Raji (cell line): ENCODE results near the gene FCER1G.

Experiments
- POLR2A ChIP-seq: IDR thresholded peaks from 2 replicates; pipeline ENCODE4 v1.6.1; 2011; ENCODE audit warnings: low read depth, low read length, control low read depth; ENCODE audit not compliant: insufficient read depth

Gene FCER1G

DNA sequence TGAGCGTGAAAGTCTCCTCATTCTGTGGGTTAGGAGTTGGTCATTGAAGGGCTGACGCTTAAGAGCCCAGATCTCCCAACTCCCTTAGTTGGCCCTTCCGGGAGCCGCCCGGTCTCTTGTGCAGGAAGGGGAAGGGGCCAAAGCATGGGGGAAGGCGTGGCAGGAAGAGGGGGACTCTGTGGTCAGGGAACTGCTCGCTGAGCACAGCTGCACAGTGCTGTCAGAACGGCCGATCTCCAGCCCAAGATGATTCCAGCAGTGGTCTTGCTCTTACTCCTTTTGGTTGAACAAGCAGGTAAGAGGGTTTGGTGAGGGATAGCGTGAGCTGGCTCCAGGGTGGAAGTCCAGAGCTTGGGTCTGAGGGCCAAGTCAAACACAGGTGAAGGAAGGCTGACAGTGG, at the start of gene FCER1G:
Gene FCER1G, plus strand, starts transcription at position 220 of the 400 bp plus-strand sequence. Its CDS starts 27 bp downstream, at position 247.
- TF ChIP-seq POLR2A = no peak

- TF ChIP-seq POLR2A = peak; percentile 81
Measured at GRCh38 chr1:161165742-161166668, 49.1 kb upstream of the FCER1G start, which contains the start of gene PPOX. TSS of gene PPOX (plus strand) at chr1:161166426. CDS start at chr1:161166848, 422 bp downstream.

GRCh38 chr1:161166669-161167548, 48.2 kb upstream of the FCER1G start:
- TF ChIP-seq POLR2A = no peak

- no peak for TF ChIP-seq POLR2A
Measured at GRCh38 chr1:161168906-161169305, 46.2 kb upstream of the FCER1G start.

GRCh38 chr1:161171191-161171590, 43.9 kb upstream of the FCER1G start:
- TF ChIP-seq POLR2A = no peak

- no peak for TF ChIP-seq POLR2A
Measured at GRCh38 chr1:161171696-161172095, 43.4 kb upstream of the FCER1G start.

- no peak for TF ChIP-seq POLR2A
Measured at GRCh38 chr1:161172349-161172748, 42.7 kb upstream of the FCER1G start.

DNA sequence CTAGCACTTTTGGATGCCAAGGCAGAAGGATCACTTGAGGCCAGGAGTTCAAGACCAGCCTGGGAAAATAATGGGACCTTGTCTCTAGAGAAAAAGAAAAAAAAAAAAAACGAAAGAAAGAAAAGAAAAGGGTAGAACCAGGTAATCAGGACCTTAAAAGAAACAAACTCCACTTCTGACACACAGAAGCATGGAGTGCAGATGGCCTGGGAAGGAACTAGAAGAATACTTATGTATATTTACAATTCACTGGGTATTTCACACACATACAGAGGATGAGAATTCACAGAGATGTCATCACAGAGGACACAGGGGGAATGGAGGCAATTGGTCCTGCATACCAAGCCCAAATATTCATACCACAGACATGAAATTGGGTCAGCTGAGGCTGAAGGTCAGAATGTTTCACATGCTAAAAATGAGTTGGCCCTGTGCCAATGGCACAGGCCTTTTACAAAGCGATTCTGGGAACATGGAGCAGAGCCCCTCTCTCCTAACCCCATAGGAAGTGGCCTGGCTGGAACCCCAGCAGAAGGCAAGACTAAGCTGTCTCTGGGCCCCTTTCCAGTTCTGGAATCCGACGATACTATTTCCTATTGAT, 42.2 kb upstream of the FCER1G start:
- TF ChIP-seq POLR2A = no peak

- no peak for TF ChIP-seq POLR2A
Measured at GRCh38 chr1:161173711-161174110, 41.4 kb upstream of the FCER1G start.

DNA sequence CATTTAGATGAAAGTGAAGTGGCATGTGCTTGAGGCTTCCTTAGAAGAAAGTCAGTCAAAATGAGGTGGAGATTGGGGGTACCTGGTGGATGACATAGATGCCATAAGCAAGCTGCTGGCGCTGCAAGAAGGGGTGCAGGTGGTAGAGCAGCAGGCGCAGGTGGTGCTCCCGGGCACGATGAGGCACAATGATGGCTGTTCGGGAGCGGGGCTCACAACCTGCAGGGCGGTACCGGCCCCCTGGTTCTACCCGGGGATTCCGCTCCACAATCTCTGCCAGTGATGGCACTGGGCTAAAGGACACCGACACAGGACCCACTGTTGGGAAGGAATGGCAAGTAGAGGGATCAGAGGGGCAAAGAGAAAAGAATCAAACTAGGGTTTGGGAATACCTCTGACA, 40.2 kb upstream of the FCER1G start:
- TF ChIP-seq POLR2A = no peak

GRCh38 chr1:161175771-161176453, 39.2 kb upstream of the FCER1G start:
- no peak for TF ChIP-seq POLR2A

- TF ChIP-seq POLR2A = no peak
Measured at GRCh38 chr1:161176468-161177111, 38.5 kb upstream of the FCER1G start.

GRCh38 chr1:161177112-161177935, 37.8 kb upstream of the FCER1G start, which contains the start of gene B4GALT3:
TSS of gene B4GALT3 (minus strand) at chr1:161177507. CDS start at chr1:161176060, 1,447 bp downstream.
- peak; percentile 96 for TF ChIP-seq POLR2A

GRCh38 chr1:161177936-161178244, 37.2 kb upstream of the FCER1G start:
- TF ChIP-seq POLR2A = no peak

DNA sequence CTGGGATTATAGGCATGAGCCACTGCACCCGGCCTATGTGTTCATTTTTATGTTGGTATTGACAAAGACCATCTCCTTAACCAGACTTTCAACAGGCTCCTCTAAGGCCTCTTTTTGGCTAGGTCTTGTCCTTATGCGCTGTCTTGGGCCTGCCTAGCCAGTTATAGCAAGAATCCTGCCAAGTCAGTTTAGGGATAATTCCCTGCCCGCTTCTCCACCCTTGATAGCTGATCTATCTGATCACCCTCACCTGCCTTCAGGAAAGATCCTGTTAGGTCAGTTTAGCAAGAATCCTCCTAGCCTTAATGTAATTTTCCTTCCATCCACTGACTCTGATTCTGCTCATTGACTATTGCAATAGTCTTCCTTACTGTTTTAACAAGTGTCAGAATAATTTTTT, 35.4 kb upstream of the FCER1G start:
- no peak for TF ChIP-seq POLR2A
